GM18511 (cell line): ENCODE results near the gene SHFL.

Source experiments
- ATAC-seq: cut with Tn5 transposase; IDR thresholded peaks from one replicate; pipeline ENCODE4 v1.9.1; 2021; ENCODE audit warnings: mild to moderate bottlenecking, moderate library complexity; ENCODE audit not compliant: unreplicated experiment

The SHFL gene

GRCh38 chr19:10107817-10108367, 21.8 kb downstream of the SHFL start:
- ATAC-seq, result no peak

GRCh38 chr19:10109528-10109927, 23.4 kb downstream of the SHFL start:
- ATAC-seq, result no peak

GRCh38 chr19:10110076-10110971, 24.2 kb downstream of the SHFL start:
- ATAC-seq, result no peak

GRCh38 chr19:10110972-10111317, 24.8 kb downstream of the SHFL start:
- ATAC-seq, result no peak

GRCh38 chr19:10111405-10111811, 25.3 kb downstream of the SHFL start, which contains the start of gene P2RY11:
Gene P2RY11 (plus strand): TSS chr19:10111693. CDS start chr19:10111722, 29 bp downstream.
- peak; percentile 42 for ATAC-seq

GRCh38 chr19:10112037-10112761, 26.1 kb downstream of the SHFL start:
- ATAC-seq, result no peak

GRCh38 chr19:10112895-10113591, 26.9 kb downstream of the SHFL start:
- ATAC-seq, result peak; percentile 50

GRCh38 chr19:10113592-10113963, 27.5 kb downstream of the SHFL start:
- ATAC-seq, result no peak

- no peak for ATAC-seq
These were observed 28.0 kb downstream of the SHFL start for GRCh38 chr19:10113964-10114650.

GRCh38 chr19:10114651-10115391, 28.7 kb downstream of the SHFL start:
- no peak for ATAC-seq

- no peak for ATAC-seq
These were observed 29.4 kb downstream of the SHFL start for GRCh38 chr19:10115392-10116084.

- no peak for ATAC-seq
These were observed 30.2 kb downstream of the SHFL start for GRCh38 chr19:10116085-10116865.

- no peak for ATAC-seq
These were observed 30.9 kb downstream of the SHFL start for GRCh38 chr19:10116866-10117616.

GRCh38 chr19:10118960-10119359, 32.8 kb downstream of the SHFL start:
- no peak for ATAC-seq

- ATAC-seq, result no peak
These were observed 34.5 kb downstream of the SHFL start for GRCh38 chr19:10120538-10121189.

GRCh38 chr19:10122045-10122444, 35.9 kb downstream of the SHFL start:
- no peak for ATAC-seq

GRCh38 chr19:10124429-10124828, 38.3 kb downstream of the SHFL start:
- ATAC-seq, result no peak
